ENCODE results near the gene TNIK. TPM values are rescaled to one million over a fixed set of nuclear protein-coding genes. Genes with fewer than 3 reads are reported as not detected.

The TNIK gene
- total and polyA plus RNA-seq, 4 donors = 3.7 to 9.8 (median 5.2) TPM

- Histone ChIP-seq H3K4me3 (ENCODE audit: low read depth in 1 of 3, low read length in 3 of 3) (no peak overlapping the region), H3K27me3 (ENCODE audit: control insufficient read depth in 4 of 4, insufficient read depth in 4 of 4, low read length in 3 of 4) (no peaks in the 10 kb centered on the region), H3K4me1 (ENCODE audit: control insufficient read depth in 4 of 4, insufficient read depth in 4 of 4, low read length in 3 of 4) (no peaks in the 10 kb centered on the region), H3K9ac (ENCODE audit: low read depth in 1 of 2, low read length in 2 of 2) (no peak overlapping the region), H3K27ac (ENCODE audit: low read depth in 1 of 2, low read length in 2 of 2) (no peak overlapping the region), H3K36me3 (ENCODE audit: control insufficient read depth in 4 of 4, insufficient read depth in 3 of 4, low read depth in 1 of 4, low read length in 3 of 4) (no peaks in the 10 kb centered on the region), H3K9me3 (ENCODE audit: control insufficient read depth in 4 of 4, low read length in 3 of 4) (no peaks in the 10 kb centered on the region)
- DNase-seq (ENCODE audit: low spot score) = no peak
- WGBS = 68% methylated on average over 3 of the region's 3 CpGs
- TF ChIP-seq MAX (IDR thresholded peaks at IDR 0.05) (no peak), HNF4A (conservative IDR thresholded peaks at IDR 0.05) (no peak), REST (IDR thresholded peaks at IDR 0.05) (no peak), EGR1 (IDR thresholded peaks at IDR 0.05; ENCODE audit: low read depth in 2 of 2) (no peak), FOXA1 (IDR thresholded peaks at IDR 0.05) (no peak), FOXA2 (IDR thresholded peaks at IDR 0.05) (no peak), SP1 (IDR thresholded peaks at IDR 0.05) (no peak), ATF3 (IDR thresholded peaks at IDR 0.05) (no peak)
These were observed 23.8 kb downstream of the TNIK start for GRCh38 chr3:171436380-171436779.

GRCh38 chr3:171435757-171436156 is 24.4 kb downstream of the TNIK start:
- no peak for TF ChIP-seq NR2F2 (IDR thresholded peaks at IDR 0.05)
- TF ChIP-seq EGR1 (IDR thresholded peaks at IDR 0.05; ENCODE audit: low read depth in 2 of 2) = no peak
- no peak for TF ChIP-seq FOXA1 (IDR thresholded peaks at IDR 0.05)
- Histone ChIP-seq H3K4me1 (ENCODE audit: control insufficient read depth in 4 of 4, insufficient read depth in 4 of 4, low read length in 3 of 4) (no peaks in the 10 kb centered on the region), H3K9me3 (ENCODE audit: control insufficient read depth in 4 of 4, low read length in 3 of 4) (no peaks in the 10 kb centered on the region)

GRCh38 chr3:171435143-171435542 is 25.1 kb downstream of the TNIK start:
- TF ChIP-seq ZBTB33 (IDR thresholded peaks at IDR 0.05) = no peak
- H3K27me3 ChIP-seq (ENCODE audit: control insufficient read depth in 4 of 4, insufficient read depth in 4 of 4, low read length in 3 of 4) = no peaks in the 10 kb centered on the region
- no peak overlapping the region for H3K9ac ChIP-seq (ENCODE audit: low read depth in 1 of 2, low read length in 2 of 2)
- no peak overlapping the region for H3K4me3 ChIP-seq (ENCODE audit: low read depth in 1 of 3, low read length in 3 of 3)
- H3K9me3 ChIP-seq (ENCODE audit: control insufficient read depth in 4 of 4, low read length in 3 of 4) = no peaks in the 10 kb centered on the region
- no peaks in the 10 kb centered on the region for H3K4me1 ChIP-seq (ENCODE audit: control insufficient read depth in 4 of 4, insufficient read depth in 4 of 4, low read length in 3 of 4)
- no peaks in the 10 kb centered on the region for H3K36me3 ChIP-seq (ENCODE audit: control insufficient read depth in 4 of 4, insufficient read depth in 3 of 4, low read depth in 1 of 4, low read length in 3 of 4)
- H3K27ac ChIP-seq (ENCODE audit: low read depth in 1 of 2, low read length in 2 of 2) = no peak overlapping the region
- 89% methylated on average over 1 of the region's 1 CpG for WGBS
- no peak for DNase-seq (ENCODE audit: low spot score)

More at GRCh38 chr3:171435757-171436156, 24.4 kb downstream of the TNIK start:
- Histone ChIP-seq H3K9ac (ENCODE audit: low read depth in 1 of 2, low read length in 2 of 2) (no peak overlapping the region), H3K27ac (ENCODE audit: low read depth in 1 of 2, low read length in 2 of 2) (no peak overlapping the region), H3K27me3 (ENCODE audit: control insufficient read depth in 4 of 4, insufficient read depth in 4 of 4, low read length in 3 of 4) (no peaks in the 10 kb centered on the region), H3K4me3 (ENCODE audit: low read depth in 1 of 3, low read length in 3 of 3) (no peak overlapping the region), H3K36me3 (ENCODE audit: control insufficient read depth in 4 of 4, insufficient read depth in 3 of 4, low read depth in 1 of 4, low read length in 3 of 4) (no peaks in the 10 kb centered on the region)
- no peak for DNase-seq (ENCODE audit: low spot score)
